Mesendoderm (in vitro differentiated cells): Measurements from ENCODE around the gene MAP3K21.

ENCODE experiments used
- DNase-seq: peaks from one replicate; pipeline ENCODE4 v3.0.0; 2013
- H2AK5ac ChIP-seq: 2 replicates; pipeline ENCODE4 v1.6.1; 2013; ENCODE audit warnings: low read length, inconsistent platforms
- H2BK120ac ChIP-seq: 2 replicates; pipeline ENCODE4 v1.6.1; 2013; ENCODE audit warnings: low read depth, mild to moderate bottlenecking, low read length, moderate library complexity, mixed read lengths
- H2BK15ac ChIP-seq: replicated peaks from 2 replicates; pipeline ENCODE4 v1.6.1; 2013; ENCODE audit warnings: low read depth, mild to moderate bottlenecking, moderate library complexity
- H2BK5ac ChIP-seq: 2 replicates; pipeline ENCODE4 v1.6.1; 2013; ENCODE audit warnings: low read length, inconsistent platforms
- H3K18ac ChIP-seq: 2 replicates; pipeline ENCODE4 v1.6.1; 2013; ENCODE audit warnings: mild to moderate bottlenecking, low read length, mixed read lengths
- H3K23ac ChIP-seq: one replicate; pipeline ENCODE4 v1.6.1; 2013; ENCODE audit warnings: low read length
- H3K27ac ChIP-seq: 2 replicates; pipeline ENCODE4 v1.5.1; 2013; ENCODE audit warnings: low read depth, mild to moderate bottlenecking, inconsistent platforms, low read length, moderate library complexity
- H3K27me3 ChIP-seq: 2 replicates; pipeline ENCODE4 v1.6.1; 2013; ENCODE audit warnings: low read length, control low read depth, mild to moderate bottlenecking, inconsistent platforms; ENCODE audit not compliant: insufficient read depth, poor library complexity
- H3K36me3 ChIP-seq: 2 replicates; pipeline ENCODE4 v1.6.1; 2013; ENCODE audit warnings: low read length, inconsistent platforms; ENCODE audit not compliant: control insufficient read depth, insufficient read depth
- H3K4ac ChIP-seq: one replicate; pipeline ENCODE4 v1.6.1; 2013; ENCODE audit warnings: low read depth, mild to moderate bottlenecking, low read length, moderate library complexity
- H3K4me1 ChIP-seq: 2 replicates; pipeline ENCODE4 v1.6.1; 2013; ENCODE audit warnings: low read depth, low read length, inconsistent platforms; ENCODE audit not compliant: control insufficient read depth
- H3K4me2 ChIP-seq: 2 replicates; pipeline ENCODE4 v1.6.1; 2013; ENCODE audit warnings: low read length
- H3K4me3 ChIP-seq: 2 replicates; pipeline ENCODE4 v1.5.1; 2013; ENCODE audit warnings: mild to moderate bottlenecking, low read length
- H3K56ac ChIP-seq: one replicate; pipeline ENCODE4 v1.6.1; 2013; ENCODE audit warnings: low read length
- H3K79me1 ChIP-seq: 2 replicates; pipeline ENCODE4 v1.6.1; 2013; ENCODE audit warnings: low read length, inconsistent platforms
- H3K79me2 ChIP-seq: 2 replicates; pipeline ENCODE4 v1.6.1; 2013; ENCODE audit warnings: mild to moderate bottlenecking, low read length; ENCODE audit not compliant: control insufficient read depth, insufficient read depth
- H3K9ac ChIP-seq: 2 replicates; pipeline ENCODE4 v1.6.1; 2013; ENCODE audit warnings: low read length, inconsistent platforms
- H4K5ac ChIP-seq: one replicate; pipeline ENCODE4 v1.6.1; 2013; ENCODE audit warnings: low read length
- H4K8ac ChIP-seq: one replicate; pipeline ENCODE4 v1.6.1; 2013; ENCODE audit warnings: low read depth, mild to moderate bottlenecking, control low read depth, low read length, moderate library complexity
- WGBS: extraction: QIAGEN DNeasy Blood & Tissue Kit; methylation state at CpG from one replicate; pipeline ENCODE4 v1.1.7; 2013; ENCODE audit warnings: low lambda C conversion rate, missing lambda C conversion rate; ENCODE audit not compliant: insufficient coverage; ENCODE audit errors: extremely low coverage; 5-methylcytosine and 5-hydroxymethylcytosine counted together

The MAP3K21 gene

GRCh38 chr1:233295975-233296322 is 31.6 kb upstream of the MAP3K21 start:
- no peak for DNase-seq
- Histone ChIP-seq H3K27ac (no peak overlapping the region), H3K4ac (peak overlapping the region; percentile 1), H4K8ac (no peak overlapping the region), H3K4me3 (no peak overlapping the region), H2BK15ac (no peak overlapping the region), H3K56ac (no peak overlapping the region), H3K4me2 (no peak overlapping the region), H3K36me3 (no peaks in the 10 kb centered on the region), H3K79me2 (peaks cover 15% of the 10 kb centered on the region), H3K4me1 (no peaks in the 10 kb centered on the region), H3K23ac (no peak overlapping the region), H3K18ac (no peak overlapping the region), H3K27me3 (no peaks in the 10 kb centered on the region), H2BK120ac (no peak overlapping the region), H4K5ac (no peak overlapping the region), H3K79me1 (peaks cover 2% of the 10 kb centered on the region), H2BK5ac (no peak overlapping the region), H2AK5ac (no peak overlapping the region), H3K9ac (no peak overlapping the region)
- WGBS: no CpG with 5 or more reads among the region's 5 CpGs

GRCh38 chr1:233299450-233299849 is 28.1 kb upstream of the MAP3K21 start:
- Histone ChIP-seq H3K36me3 (no peaks in the 10 kb centered on the region), H2AK5ac (no peak overlapping the region), H3K79me2 (peaks cover under 1% of the 10 kb centered on the region), H3K4ac (no peak overlapping the region), H4K8ac (no peak overlapping the region), H2BK15ac (no peak overlapping the region), H3K27me3 (no peaks in the 10 kb centered on the region), H3K4me3 (no peak overlapping the region), H3K18ac (no peak overlapping the region), H2BK5ac (no peak overlapping the region), H3K4me2 (no peak overlapping the region), H3K9ac (no peak overlapping the region), H3K4me1 (no peaks in the 10 kb centered on the region), H3K56ac (no peak overlapping the region), H2BK120ac (no peak overlapping the region), H3K79me1 (no peaks in the 10 kb centered on the region), H3K27ac (no peak overlapping the region), H4K5ac (no peak overlapping the region), H3K23ac (no peak overlapping the region)
- no peak for DNase-seq
- WGBS: no CpG with 5 or more reads among the region's 5 CpGs

- Histone ChIP-seq H3K9ac (no peak overlapping the region), H2BK5ac (no peak overlapping the region), H3K79me2 (no peaks in the 10 kb centered on the region), H3K79me1 (no peaks in the 10 kb centered on the region), H3K18ac (no peak overlapping the region), H3K4me3 (no peak overlapping the region), H3K27ac (no peak overlapping the region), H4K8ac (no peak overlapping the region), H3K4me1 (no peaks in the 10 kb centered on the region), H3K56ac (no peak overlapping the region), H3K4ac (no peak overlapping the region), H3K36me3 (no peaks in the 10 kb centered on the region), H3K4me2 (no peak overlapping the region), H3K27me3 (no peaks in the 10 kb centered on the region), H4K5ac (no peak overlapping the region), H2BK120ac (no peak overlapping the region), H2AK5ac (no peak overlapping the region), H3K23ac (no peak overlapping the region), H2BK15ac (no peak overlapping the region)
- peak; percentile 31 for DNase-seq
- WGBS: no CpG with 5 or more reads among the region's 2 CpGs
These were observed 27.2 kb upstream of the MAP3K21 start for GRCh38 chr1:233300326-233300725.

GRCh38 chr1:233304489-233305102 is 22.9 kb upstream of the MAP3K21 start:
- Histone ChIP-seq H3K4me3 (no peak overlapping the region), H3K79me2 (no peaks in the 10 kb centered on the region), H3K79me1 (no peaks in the 10 kb centered on the region), H2BK15ac (no peak overlapping the region), H2BK120ac (no peak overlapping the region), H3K18ac (no peak overlapping the region), H4K5ac (no peak overlapping the region), H3K27ac (no peak overlapping the region), H3K9ac (no peak overlapping the region), H4K8ac (no peak overlapping the region), H3K56ac (no peak overlapping the region), H2BK5ac (no peak overlapping the region), H3K4me2 (no peak overlapping the region), H3K4ac (no peak overlapping the region), H3K23ac (no peak overlapping the region), H2AK5ac (no peak overlapping the region), H3K27me3 (no peaks in the 10 kb centered on the region), H3K36me3 (no peaks in the 10 kb centered on the region), H3K4me1 (no peaks in the 10 kb centered on the region)
- no CpG with 5 or more reads among the region's 1 CpG for WGBS
- no peak for DNase-seq

- Histone ChIP-seq H3K36me3 (no peaks in the 10 kb centered on the region), H3K79me2 (no peaks in the 10 kb centered on the region), H2BK120ac (no peak overlapping the region), H4K5ac (no peak overlapping the region), H3K4ac (no peak overlapping the region), H3K23ac (no peak overlapping the region), H4K8ac (no peak overlapping the region), H3K9ac (no peak overlapping the region), H3K4me1 (peaks cover 2% of the 10 kb centered on the region), H3K27ac (no peak overlapping the region), H2BK15ac (no peak overlapping the region), H3K79me1 (no peaks in the 10 kb centered on the region), H3K4me3 (no peak overlapping the region), H3K18ac (no peak overlapping the region), H3K27me3 (no peaks in the 10 kb centered on the region), H3K56ac (no peak overlapping the region), H3K4me2 (no peak overlapping the region), H2AK5ac (no peak overlapping the region), H2BK5ac (no peak overlapping the region)
- WGBS: no CpG with 5 or more reads among the region's 4 CpGs
- no peak for DNase-seq
These were observed 13.9 kb upstream of the MAP3K21 start for GRCh38 chr1:233313434-233314155.
